ENCODE data around the gene KLHL9. TPM values are rescaled to one million over a fixed set of nuclear protein-coding genes. Genes with fewer than 3 reads are reported as not detected.
A peak's percentile ranks its signal among the peaks of the same experiment; 100 is the strongest.
"Not testable (repeated sequence)": the region's sequence is repeated elsewhere in the genome, so short reads cannot be mapped to it uniquely, and the experiment has no call there.

The KLHL9 gene, protein sequence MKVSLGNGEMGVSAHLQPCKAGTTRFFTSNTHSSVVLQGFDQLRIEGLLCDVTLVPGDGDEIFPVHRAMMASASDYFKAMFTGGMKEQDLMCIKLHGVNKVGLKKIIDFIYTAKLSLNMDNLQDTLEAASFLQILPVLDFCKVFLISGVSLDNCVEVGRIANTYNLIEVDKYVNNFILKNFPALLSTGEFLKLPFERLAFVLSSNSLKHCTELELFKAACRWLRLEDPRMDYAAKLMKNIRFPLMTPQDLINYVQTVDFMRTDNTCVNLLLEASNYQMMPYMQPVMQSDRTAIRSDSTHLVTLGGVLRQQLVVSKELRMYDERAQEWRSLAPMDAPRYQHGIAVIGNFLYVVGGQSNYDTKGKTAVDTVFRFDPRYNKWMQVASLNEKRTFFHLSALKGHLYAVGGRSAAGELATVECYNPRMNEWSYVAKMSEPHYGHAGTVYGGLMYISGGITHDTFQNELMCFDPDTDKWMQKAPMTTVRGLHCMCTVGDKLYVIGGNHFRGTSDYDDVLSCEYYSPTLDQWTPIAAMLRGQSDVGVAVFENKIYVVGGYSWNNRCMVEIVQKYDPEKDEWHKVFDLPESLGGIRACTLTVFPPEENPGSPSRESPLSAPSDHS
- total RNA-seq = 10 to 100 TPM; 12.0 to 17.8 (median 15.3) TPM

DNA sequence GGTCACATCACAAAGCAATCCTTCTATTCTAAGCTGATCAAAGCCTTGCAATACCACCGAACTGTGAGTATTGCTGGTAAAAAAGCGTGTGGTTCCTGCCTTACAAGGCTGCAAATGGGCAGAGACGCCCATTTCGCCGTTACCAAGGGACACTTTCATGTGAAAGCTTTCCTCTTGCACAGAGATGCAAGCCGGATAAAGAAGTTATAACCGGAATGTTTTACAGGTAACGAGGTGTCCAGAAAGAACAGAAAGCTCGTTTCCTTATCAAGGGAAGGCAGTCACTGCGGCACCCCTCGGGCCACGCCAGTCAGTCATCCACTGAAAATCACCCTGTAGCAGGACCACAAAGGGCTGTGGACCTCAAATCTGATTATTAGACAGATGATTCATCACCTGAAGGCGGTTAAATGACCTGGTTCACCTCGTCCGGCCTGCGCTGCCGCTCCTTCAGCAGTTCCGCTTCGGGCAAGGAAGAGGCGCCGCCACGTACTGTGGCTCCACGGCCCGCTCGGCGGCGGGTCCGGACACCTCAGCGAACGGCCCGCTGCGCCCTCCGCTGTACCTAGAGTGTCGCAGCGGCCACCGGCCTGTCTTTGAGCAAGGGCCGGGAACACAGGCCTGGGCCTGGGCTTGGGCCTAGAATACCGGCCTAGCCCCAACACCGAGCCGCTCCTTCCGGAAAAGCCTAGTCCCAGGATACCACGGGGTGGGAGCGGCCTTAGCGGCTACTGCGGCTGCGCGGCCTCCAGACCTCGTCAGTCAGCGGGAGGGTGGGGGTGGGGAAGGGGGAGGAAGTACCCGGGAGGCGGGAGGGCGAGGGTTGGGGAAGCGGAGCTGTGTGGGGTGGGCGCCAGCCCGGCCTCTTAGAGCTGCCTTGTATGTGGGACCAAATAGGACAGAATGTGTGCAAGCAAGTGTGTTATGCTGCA lies at the start of gene KLHL9:
Gene KLHL9, minus strand, starts transcription at position 704 of the 932 bp plus-strand sequence. Its CDS starts 545 bp downstream, at position 159.
- intact Hi-C loops (cut with DNase I; ENCODE audit: low total_unique reads) = no loop called here
- 0 to 1% methylated on average over 21 to 48 of the region's 55 CpGs for WGBS, 2 donors
- H3K4me3 ChIP-seq (ENCODE audit: low read depth, poor library complexity, severe bottlenecking) = peak within 1 kb of the TSS; percentile 42
- TF ChIP-seq POLR2A (IDR thresholded peaks at IDR 0.05) = no peak
- TF ChIP-seq, protein P1, sequence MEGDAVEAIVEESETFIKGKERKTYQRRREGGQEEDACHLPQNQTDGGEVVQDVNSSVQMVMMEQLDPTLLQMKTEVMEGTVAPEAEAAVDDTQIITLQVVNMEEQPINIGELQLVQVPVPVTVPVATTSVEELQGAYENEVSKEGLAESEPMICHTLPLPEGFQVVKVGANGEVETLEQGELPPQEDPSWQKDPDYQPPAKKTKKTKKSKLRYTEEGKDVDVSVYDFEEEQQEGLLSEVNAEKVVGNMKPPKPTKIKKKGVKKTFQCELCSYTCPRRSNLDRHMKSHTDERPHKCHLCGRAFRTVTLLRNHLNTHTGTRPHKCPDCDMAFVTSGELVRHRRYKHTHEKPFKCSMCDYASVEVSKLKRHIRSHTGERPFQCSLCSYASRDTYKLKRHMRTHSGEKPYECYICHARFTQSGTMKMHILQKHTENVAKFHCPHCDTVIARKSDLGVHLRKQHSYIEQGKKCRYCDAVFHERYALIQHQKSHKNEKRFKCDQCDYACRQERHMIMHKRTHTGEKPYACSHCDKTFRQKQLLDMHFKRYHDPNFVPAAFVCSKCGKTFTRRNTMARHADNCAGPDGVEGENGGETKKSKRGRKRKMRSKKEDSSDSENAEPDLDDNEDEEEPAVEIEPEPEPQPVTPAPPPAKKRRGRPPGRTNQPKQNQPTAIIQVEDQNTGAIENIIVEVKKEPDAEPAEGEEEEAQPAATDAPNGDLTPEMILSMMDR (IDR thresholded peaks at IDR 0.05) = no peak
- DNase-seq (ENCODE audit: low spot score in 2 of 2) = peak; percentile 88 to 98

- intact Hi-C loops (cut with DNase I; ENCODE audit: low total_unique reads) = no loop called here
- DNase-seq (ENCODE audit: low spot score in 2 of 2) = no peak
- no peak overlapping the region for H3K4me3 ChIP-seq (ENCODE audit: low read depth, poor library complexity, severe bottlenecking)
- WGBS, 2 donors = 76 to 80% methylated on average over 4 of the region's 4 CpGs
- TF ChIP-seq POLR2A (IDR thresholded peaks at IDR 0.05) = no peak
- TF ChIP-seq, protein P1 (IDR thresholded peaks at IDR 0.05) = no peak
Measured at GRCh38 chr9:21383627-21384026, 48.4 kb upstream of the KLHL9 start.

DNA sequence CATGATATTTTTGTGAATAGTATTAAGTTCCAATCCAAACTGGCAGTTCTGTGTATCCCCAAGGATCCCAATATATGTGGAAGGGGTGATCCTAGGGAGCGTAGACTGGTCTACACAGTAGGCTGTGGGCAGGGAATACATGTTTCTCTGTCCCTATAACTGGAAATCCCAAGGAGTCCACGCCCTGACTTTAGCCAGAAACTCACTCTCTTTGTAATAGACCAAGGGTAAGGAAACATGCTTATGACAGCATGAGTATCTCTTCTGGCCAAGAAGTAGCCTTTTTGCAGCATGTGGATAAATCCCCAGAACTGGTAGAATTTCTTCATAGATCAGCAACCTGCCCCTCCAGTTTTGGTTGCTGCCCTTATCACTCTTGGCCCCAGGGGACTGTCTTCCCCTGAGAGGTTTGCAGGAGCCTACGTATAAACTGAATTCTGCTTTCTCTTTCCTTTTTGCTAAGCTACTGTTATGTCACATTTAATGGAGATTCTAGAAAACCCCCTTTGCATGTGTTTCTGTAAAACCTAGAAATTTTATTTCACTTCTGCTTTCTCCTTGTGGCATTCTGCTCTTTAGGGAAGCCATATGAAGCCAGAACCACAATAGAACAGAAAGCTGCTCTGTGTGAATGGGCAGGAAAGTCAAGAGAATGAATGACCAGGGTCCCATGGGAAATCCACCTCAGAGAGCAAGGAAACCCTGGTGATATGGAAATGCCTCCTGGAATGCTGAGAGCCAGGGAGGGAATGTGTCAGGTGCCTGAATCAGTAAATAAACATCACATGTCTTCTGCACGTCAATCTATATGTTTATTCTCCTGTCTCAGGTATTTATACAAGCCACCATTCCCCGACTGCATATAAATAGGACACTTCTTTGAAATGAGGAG lies 46.5 kb upstream of the KLHL9 start:
- DNase-seq (ENCODE audit: low spot score in 2 of 2) = no peak
- WGBS, 2 donors = 45 to 51% methylated on average over 5 of the region's 5 CpGs
- TF ChIP-seq, protein P1 (IDR thresholded peaks at IDR 0.05) = no peak
- TF ChIP-seq POLR2A (IDR thresholded peaks at IDR 0.05) = no peak
- intact Hi-C loops (cut with DNase I; ENCODE audit: low total_unique reads) = no loop called here
- no peak overlapping the region for H3K4me3 ChIP-seq (ENCODE audit: low read depth, poor library complexity, severe bottlenecking)

DNA sequence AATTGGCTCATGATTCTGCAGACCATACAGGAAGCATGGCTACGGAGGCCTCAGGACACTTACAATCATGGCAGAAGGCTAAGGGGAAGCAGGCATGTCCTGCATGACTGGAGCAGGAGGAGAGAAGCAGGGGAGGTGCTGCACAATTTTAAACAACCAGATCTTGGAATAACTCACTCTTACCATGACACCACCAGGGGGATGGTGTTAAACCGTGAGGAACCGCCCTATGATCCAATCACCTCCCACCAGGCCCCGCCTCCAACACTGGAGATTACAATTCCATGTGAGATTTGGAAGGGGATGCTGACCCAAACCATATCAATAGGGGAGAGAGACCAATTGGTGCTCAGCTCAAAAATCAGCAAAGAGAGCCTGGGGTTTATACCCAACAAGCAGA lies 36.3 kb upstream of the KLHL9 start:
- H3K4me3 ChIP-seq (ENCODE audit: low read depth, poor library complexity, severe bottlenecking); intact Hi-C loops (cut with DNase I; ENCODE audit: low total_unique reads); DNase-seq (ENCODE audit: low spot score in 2 of 2): not testable (repeated sequence)
- 61 to 76% methylated on average over 4 of the region's 4 CpGs for WGBS, 2 donors

- DNase-seq (ENCODE audit: low spot score in 2 of 2) = no peak
- H3K4me3 ChIP-seq (ENCODE audit: low read depth, poor library complexity, severe bottlenecking) = no peak within 1 kb of the TSS
- no peak for TF ChIP-seq POLR2A (IDR thresholded peaks at IDR 0.05)
- TF ChIP-seq, protein P1 (IDR thresholded peaks at IDR 0.05) = no peak
- WGBS, 2 donors = 86 to 89% methylated on average over 3 of the region's 3 CpGs
- intact Hi-C loops (cut with DNase I; ENCODE audit: low total_unique reads) = no loop called here
Measured at GRCh38 chr9:21367957-21368356, 32.8 kb upstream of the KLHL9 start, which contains the start of gene IFNA13. Gene IFNA13 (minus strand): TSS chr9:21368057. CDS start chr9:21368010, 47 bp downstream.

GRCh38 chr9:21367169-21367568 lies 32.0 kb upstream of the KLHL9 start:
- DNase-seq (ENCODE audit: low spot score in 2 of 2); H3K4me3 ChIP-seq (ENCODE audit: low read depth, poor library complexity, severe bottlenecking); intact Hi-C loops (cut with DNase I; ENCODE audit: low total_unique reads): not testable (repeated sequence)
- 83 to 85% methylated on average over 2 of the region's 2 CpGs for WGBS, 2 donors
